AG04449 (cell line): ENCODE data around the gene ANTXR1.

Experiments
- CTCF ChIA-PET: fragments of 350-600 bp; formaldehyde crosslinking; extraction: SDS; loops from one replicate; lab custom pipeline; 2021; ENCODE audit warnings: antibody characterized with exemption; lab: Yijun Ruan, JAX
- POLR2A ChIA-PET: fragments of 400-600, 350-600 bp; formaldehyde crosslinking; extraction: SDS; loops from one replicate; lab custom pipeline; 2020; ENCODE audit warnings: antibody characterized with exemption, inconsistent platforms; lab: Yijun Ruan, JAX
- DNase-seq: peaks from one replicate; pipeline ENCODE4 v3.0.0-alpha.2; 2010; ENCODE audit warnings: low read depth, low spot score
- H3K4me3 ChIP-seq: 2 replicates; pipeline ENCODE4 v1.5.1; 2011; ENCODE audit warnings: low read depth, mild to moderate bottlenecking, control low read depth, low read length
- CTCF ChIP-seq: IDR thresholded peaks from one replicate; pipeline ENCODE4 v1.5.1; 2011; ENCODE audit warnings: mild to moderate bottlenecking, moderate library complexity, low read length, control low read depth, inconsistent platforms; ENCODE audit not compliant: insufficient read depth; ENCODE audit errors: missing control alignments

ANTXR1 gene

GRCh38 chr2:69204654-69205053 lies 191.7 kb downstream of the ANTXR1 start:
- ChIA-PET POLR2A (no interaction called here), CTCF (interaction anchor here (0.9 to 1.4 kb wide), 2 partner anchors 8 to 11 kb away, joined by 3 read pairs; no protein-coding TSS in a partner anchor)
- TF ChIP-seq CTCF, result no peak
- DNase-seq, result no peak
- no peak overlapping the region for H3K4me3 ChIP-seq

DNA sequence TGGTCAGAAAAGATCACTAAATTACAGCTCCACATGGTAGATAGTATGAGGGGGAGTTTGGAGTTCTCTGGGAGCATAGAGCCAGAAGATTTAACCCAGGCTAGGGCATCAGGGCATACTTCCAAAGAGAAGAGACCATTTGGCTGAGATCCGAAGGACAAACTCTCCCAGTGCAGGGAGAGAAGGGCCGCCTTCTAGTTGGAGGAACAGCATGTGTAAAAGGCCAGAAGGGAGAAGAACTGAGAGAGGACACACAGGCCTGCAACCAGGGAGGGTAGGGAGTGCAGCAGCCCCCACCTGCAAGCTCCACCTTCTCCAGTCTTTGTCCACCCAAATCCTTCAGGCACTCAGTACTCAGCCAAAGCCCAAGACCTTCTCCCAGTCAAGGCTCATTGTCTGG lies 192.1 kb downstream of the ANTXR1 start:
- ChIA-PET CTCF (interaction anchor here (1.4 kb wide), 1 partner anchor 8 kb away, joined by 3 read pairs; no protein-coding TSS in a partner anchor), POLR2A (no interaction called here)
- TF ChIP-seq CTCF, result no peak
- DNase-seq, result no peak
- H3K4me3 ChIP-seq, result no peak overlapping the region

DNA sequence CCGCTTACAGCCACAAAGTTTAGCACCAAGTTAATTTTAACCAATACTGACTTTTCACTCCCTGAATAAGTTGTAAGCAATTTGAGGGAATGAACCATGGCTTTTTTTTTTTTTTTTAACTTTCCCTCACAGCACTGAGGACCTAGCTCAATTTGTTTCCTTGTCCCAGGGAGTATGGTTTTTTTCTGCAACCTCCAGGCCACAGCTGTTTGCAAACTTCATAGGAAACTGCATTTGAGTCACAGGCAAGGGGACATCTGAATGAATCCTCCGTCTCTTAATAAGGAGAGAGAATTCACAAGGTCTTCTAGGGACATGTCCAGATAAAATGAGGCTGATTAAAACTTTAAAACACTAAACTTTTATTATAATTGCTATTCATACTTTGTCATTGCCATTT lies 192.5 kb downstream of the ANTXR1 start:
- CTCF ChIA-PET, result interaction anchor here (1.4 to 3.1 kb wide), 2 partner anchors 8 to 20 kb away, joined by 3 to 14 read pairs; no protein-coding TSS in a partner anchor
- TF ChIP-seq CTCF, result no peak
- no peak overlapping the region for H3K4me3 ChIP-seq
- POLR2A ChIA-PET, result no interaction called here
- no peak for DNase-seq

GRCh38 chr2:69208023-69208595 lies 195.1 kb downstream of the ANTXR1 start:
- CTCF ChIA-PET, result interaction anchor here (1.0 to 3.1 kb wide), 9 partner anchors 9 to 265 kb away, joined by 3 to 14 read pairs (median 5); no protein-coding TSS in a partner anchor
- no peak overlapping the region for H3K4me3 ChIP-seq
- POLR2A ChIA-PET, result no interaction called here
- DNase-seq, result no peak
- TF ChIP-seq CTCF, result no peak

DNA sequence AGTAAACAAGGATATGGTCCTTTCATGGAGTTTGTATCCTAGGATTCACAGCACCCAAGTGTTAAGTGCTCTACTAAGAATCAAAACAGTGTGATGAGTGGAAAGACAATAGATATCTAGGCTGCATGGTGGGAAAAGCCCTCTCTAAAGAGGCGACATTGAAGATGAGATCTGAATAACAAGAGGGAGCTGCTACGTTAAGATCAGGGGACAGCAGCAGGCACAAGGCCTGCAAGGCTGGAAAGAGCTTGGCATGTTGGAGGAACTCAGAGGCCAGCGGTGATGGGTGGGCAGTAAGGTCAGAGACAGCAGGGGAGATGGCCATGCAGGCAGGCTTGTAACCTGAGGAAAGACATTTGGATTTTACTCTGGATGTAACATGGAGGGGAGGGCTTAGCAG lies 196.5 kb downstream of the ANTXR1 start:
- no peak for DNase-seq
- CTCF ChIA-PET, result interaction anchor here (1.2 to 2.8 kb wide), 2 partner anchors 16 to 266 kb away, joined by 5 to 13 read pairs; no protein-coding TSS in a partner anchor
- no peak for TF ChIP-seq CTCF
- H3K4me3 ChIP-seq, result no peak overlapping the region
- POLR2A ChIA-PET, result no interaction called here

- TF ChIP-seq CTCF, result no peak
- CTCF ChIA-PET, result no interaction called here
- DNase-seq, result no peak
- POLR2A ChIA-PET, result no interaction called here
- H3K4me3 ChIP-seq, result no peak overlapping the region
These were observed 197.4 kb downstream of the ANTXR1 start for GRCh38 chr2:69210385-69210784.
